GM12865 (cell line): ENCODE data around the gene FSTL5.

Experiments
- DNase-seq: peaks from one replicate; pipeline ENCODE4 v3.0.0; 2010; ENCODE audit warnings: low read depth
- H3K4me3 ChIP-seq: 2 replicates; pipeline ENCODE4 v1.5.1; 2011; ENCODE audit warnings: mild to moderate bottlenecking, low read depth, low read length, control low read depth
- CTCF ChIP-seq: IDR thresholded peaks from 2 replicates; pipeline ENCODE4 v1.5.1; 2011; ENCODE audit warnings: low read length, control low read depth, low read depth, inconsistent platforms; ENCODE audit not compliant: insufficient read depth; ENCODE audit errors: missing control alignments

Gene FSTL5

GRCh38 chr4:162056990-162057389, 106.8 kb downstream of the FSTL5 start:
- no peak for TF ChIP-seq CTCF
- no peak overlapping the region for H3K4me3 ChIP-seq
- no peak for DNase-seq

GRCh38 chr4:162046135-162046534, 117.7 kb downstream of the FSTL5 start:
- H3K4me3 ChIP-seq, result no peak overlapping the region
- TF ChIP-seq CTCF, result no peak
- no peak for DNase-seq

- no peak for TF ChIP-seq CTCF
- DNase-seq, result no peak
- no peak overlapping the region for H3K4me3 ChIP-seq
Measured at GRCh38 chr4:162038112-162038511, 125.7 kb downstream of the FSTL5 start.

GRCh38 chr4:162017863-162018262, 145.9 kb downstream of the FSTL5 start:
- H3K4me3 ChIP-seq, result no peak overlapping the region
- DNase-seq, result no peak
- TF ChIP-seq CTCF, result no peak

GRCh38 chr4:162016991-162017390, 146.8 kb downstream of the FSTL5 start:
- no peak for DNase-seq
- TF ChIP-seq CTCF, result no peak
- H3K4me3 ChIP-seq, result no peak overlapping the region

- no peak for DNase-seq
- no peak overlapping the region for H3K4me3 ChIP-seq
- TF ChIP-seq CTCF, result no peak
Measured at GRCh38 chr4:162016219-162016618, 147.6 kb downstream of the FSTL5 start.

GRCh38 chr4:162015090-162015489, 148.7 kb downstream of the FSTL5 start:
- DNase-seq, result no peak
- no peak for TF ChIP-seq CTCF
- no peak overlapping the region for H3K4me3 ChIP-seq
